Measurements from ENCODE around the gene TCF12. TPM values are rescaled to one million over a fixed set of nuclear protein-coding genes. Genes with fewer than 3 reads are reported as not detected.
A peak's percentile ranks its signal among the peaks of the same experiment; 100 is the strongest.

Gene TCF12
- polyA plus RNA-seq: 10 to 100 TPM; 15.4 to 62.0 (median 18.5) TPM
- long read RNA-seq, donor 1: 0 reads
- long read RNA-seq, donor 2, full-length matches to known transcripts: 1 of 1 reads
- long read RNA-seq, donor 2, partial matches to known transcripts: 0 of 1 reads
- long read RNA-seq, donor 2, other reads (novel, unspliced or antisense): 0 of 1 reads
- long read RNA-seq, donor 3, partial matches to known transcripts: 8 of 8 reads
- long read RNA-seq, donor 3, other reads (novel, unspliced or antisense): 0 of 8 reads
- long read RNA-seq, donor 4, partial matches to known transcripts: 0 of 1 reads
- long read RNA-seq, donor 4, other reads (novel, unspliced or antisense): 0 of 1 reads
- long read RNA-seq, donor 5: 0 reads
- long read RNA-seq, donor 6, full-length matches to known transcripts: 6 of 6 reads
- long read RNA-seq, donor 6, partial matches to known transcripts: 0 of 6 reads
- long read RNA-seq, donor 6, other reads (novel, unspliced or antisense): 0 of 6 reads
- long read RNA-seq, donor 7, full-length matches to known transcripts: 3 of 8 reads
- long read RNA-seq, donor 7, partial matches to known transcripts: 5 of 8 reads
- long read RNA-seq, donor 7, other reads (novel, unspliced or antisense): 0 of 8 reads
- long read RNA-seq, donor 8, partial matches to known transcripts: 0 of 1 reads
- long read RNA-seq, donor 8, other reads (novel, unspliced or antisense): 0 of 1 reads
- long read RNA-seq, donor 9: 0 reads
- long read RNA-seq, donor 10, full-length matches to known transcripts: 8 of 30 reads
- long read RNA-seq, donor 10, partial matches to known transcripts: 22 of 30 reads
- long read RNA-seq, donor 10, other reads (novel, unspliced or antisense): 0 of 30 reads

GRCh38 chr15:56918046-56918938 is at the start of gene TCF12:
Gene TCF12 (plus strand): TSS chr15:56918644. CDS start chr15:56919914, 1,270 bp downstream.
- DNase-seq: peak; percentile 87 to 99
- FAIRE-seq: no peak
- H3K36me3 ChIP-seq (ENCODE audit: control insufficient read depth in 3 of 3, insufficient read depth in 2 of 3, low read depth in 1 of 3, low read length in 3 of 3): no peaks in the 10 kb centered on the region

DNA sequence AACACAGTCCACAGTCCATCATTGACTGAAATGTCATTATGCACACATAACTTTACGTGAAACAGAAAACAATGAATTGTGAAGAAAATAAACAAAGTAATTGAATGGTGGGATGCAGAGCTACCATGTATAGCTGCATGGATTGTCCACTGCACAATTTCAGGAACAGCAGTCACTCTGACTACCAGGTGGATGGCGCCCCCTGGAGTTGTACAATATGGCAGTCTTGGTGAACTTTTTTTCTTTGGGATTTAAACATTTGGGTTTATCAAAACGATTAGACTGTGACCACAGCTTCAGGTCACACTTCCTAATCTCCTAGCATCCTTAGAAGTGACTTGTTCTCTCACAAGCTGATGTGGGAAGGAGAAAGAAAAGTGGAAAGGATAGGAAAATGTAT is 48.9 kb upstream of the TCF12 start:
- H3K27ac ChIP-seq (ENCODE audit: low read depth in 1 of 3, low read length in 2 of 3): no peak overlapping the region
- DNase-seq: peak; percentile 23 to 29
- no peaks in the 10 kb centered on the region for H3K36me3 ChIP-seq (ENCODE audit: control insufficient read depth in 3 of 3, insufficient read depth in 2 of 3, low read depth in 1 of 3, low read length in 3 of 3)
- H3K4me1 ChIP-seq (ENCODE audit: control insufficient read depth in 3 of 3, insufficient read depth in 2 of 3, low read depth in 1 of 3, low read length in 2 of 3): no peaks in the 10 kb centered on the region
- no peak for FAIRE-seq
- H3K9me3 ChIP-seq (ENCODE audit: control insufficient read depth in 2 of 2, insufficient read depth in 1 of 2, low read depth in 1 of 2, low read length in 1 of 2): no peaks in the 10 kb centered on the region
- 57 to 65% (median 58%) methylated on average over 3 of the region's 3 CpGs for WGBS, 3 donors
- H3K27me3 ChIP-seq (ENCODE audit: control insufficient read depth in 3 of 3, insufficient read depth in 3 of 3, low read length in 3 of 3): no peaks in the 10 kb centered on the region
- H3K4me3 ChIP-seq (ENCODE audit: low read depth in 1 of 3, low read length in 3 of 3): no peak overlapping the region

More at GRCh38 chr15:56918046-56918938, at the start of gene TCF12:
- no peaks in the 10 kb centered on the region for H3K9me3 ChIP-seq (ENCODE audit: control insufficient read depth in 2 of 2, insufficient read depth in 1 of 2, low read depth in 1 of 2, low read length in 1 of 2)
- H3K4me3 ChIP-seq (ENCODE audit: low read depth in 1 of 3, low read length in 3 of 3): peak within 1 kb of the TSS; percentile 78 to 95 (median 90)
- H3K4me1 ChIP-seq (ENCODE audit: control insufficient read depth in 3 of 3, insufficient read depth in 2 of 3, low read depth in 1 of 3, low read length in 2 of 3): peaks cover 3 to 10% (median 6%) of the 10 kb centered on the region in 3 donors
- no peaks in the 10 kb centered on the region for H3K27me3 ChIP-seq (ENCODE audit: control insufficient read depth in 3 of 3, insufficient read depth in 3 of 3, low read length in 3 of 3)
- peak within 1 kb of the TSS; percentile 92 to 96 (median 94) for H3K27ac ChIP-seq (ENCODE audit: low read depth in 1 of 3, low read length in 2 of 3)
- 0 to 1% (median 1%) methylated on average over 70 to 97 of the region's 97 CpGs for WGBS, 3 donors

- DNase-seq (peak in 1 of 2 donors; percentile 5), FAIRE-seq (no peak)
- WGBS, 3 donors: 61 to 86% (median 72%) methylated on average over 1 of the region's 1 CpG
- H3K36me3 ChIP-seq (ENCODE audit: control insufficient read depth in 3 of 3, insufficient read depth in 2 of 3, low read depth in 1 of 3, low read length in 3 of 3): no peaks in the 10 kb centered on the region
- no peaks in the 10 kb centered on the region for H3K9me3 ChIP-seq (ENCODE audit: control insufficient read depth in 2 of 2, insufficient read depth in 1 of 2, low read depth in 1 of 2, low read length in 1 of 2)
- H3K4me1 ChIP-seq (ENCODE audit: control insufficient read depth in 3 of 3, insufficient read depth in 2 of 3, low read depth in 1 of 3, low read length in 2 of 3): no peaks in the 10 kb centered on the region
- no peak overlapping the region for H3K4me3 ChIP-seq (ENCODE audit: low read depth in 1 of 3, low read length in 3 of 3)
- H3K27me3 ChIP-seq (ENCODE audit: control insufficient read depth in 3 of 3, insufficient read depth in 3 of 3, low read length in 3 of 3): no peaks in the 10 kb centered on the region
- no peak overlapping the region for H3K27ac ChIP-seq (ENCODE audit: low read depth in 1 of 3, low read length in 2 of 3)
Measured at GRCh38 chr15:56871185-56871584, 47.3 kb upstream of the TCF12 start.

DNA sequence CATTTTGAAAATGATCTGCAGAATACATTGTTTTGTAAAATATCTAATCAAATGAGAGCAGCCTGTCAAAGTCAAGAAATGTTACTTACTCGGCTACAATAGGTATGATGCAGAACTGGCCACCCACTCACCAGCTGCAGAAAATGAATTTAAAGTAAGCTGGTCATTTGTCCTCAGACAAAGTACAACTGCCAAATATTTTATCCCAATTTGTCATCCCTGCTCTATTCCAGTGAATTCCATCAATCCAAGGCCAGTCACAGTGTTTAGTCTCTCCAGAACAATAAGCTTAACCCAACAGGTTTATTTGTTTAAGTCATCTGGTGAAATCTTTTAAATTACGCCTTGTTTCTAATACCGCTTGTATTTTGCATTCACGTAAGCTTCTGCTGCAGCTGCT is 46.6 kb upstream of the TCF12 start:
- Histone ChIP-seq H3K4me3 (ENCODE audit: low read depth in 1 of 3, low read length in 3 of 3) (no peak overlapping the region), H3K4me1 (ENCODE audit: control insufficient read depth in 3 of 3, insufficient read depth in 2 of 3, low read depth in 1 of 3, low read length in 2 of 3) (no peaks in the 10 kb centered on the region), H3K9me3 (ENCODE audit: control insufficient read depth in 2 of 2, insufficient read depth in 1 of 2, low read depth in 1 of 2, low read length in 1 of 2) (no peaks in the 10 kb centered on the region), H3K36me3 (ENCODE audit: control insufficient read depth in 3 of 3, insufficient read depth in 2 of 3, low read depth in 1 of 3, low read length in 3 of 3) (no peaks in the 10 kb centered on the region), H3K27ac (ENCODE audit: low read depth in 1 of 3, low read length in 2 of 3) (no peak overlapping the region), H3K27me3 (ENCODE audit: control insufficient read depth in 3 of 3, insufficient read depth in 3 of 3, low read length in 3 of 3) (no peaks in the 10 kb centered on the region)
- 85 to 90% (median 85%) methylated on average over 4 of the region's 4 CpGs for WGBS, 3 donors
- DNase-seq (no peak), FAIRE-seq (no peak)

- DNase-seq (no peak), FAIRE-seq (no peak)
- WGBS, 3 donors: 90 to 93% (median 91%) methylated on average over 8 of the region's 8 CpGs
Measured at GRCh38 chr15:56877255-56877970, 41.0 kb upstream of the TCF12 start.

GRCh38 chr15:56879502-56879901 is 38.9 kb upstream of the TCF12 start:
- H3K4me1 ChIP-seq (ENCODE audit: control insufficient read depth in 3 of 3, insufficient read depth in 2 of 3, low read depth in 1 of 3, low read length in 2 of 3): no peaks in the 10 kb centered on the region
- WGBS, 3 donors: 25 to 72% (median 43%) methylated on average over 2 of the region's 2 CpGs
- no peak overlapping the region for H3K27ac ChIP-seq (ENCODE audit: low read depth in 1 of 3, low read length in 2 of 3)
- H3K27me3 ChIP-seq (ENCODE audit: control insufficient read depth in 3 of 3, insufficient read depth in 3 of 3, low read length in 3 of 3): no peaks in the 10 kb centered on the region
- H3K9me3 ChIP-seq (ENCODE audit: control insufficient read depth in 2 of 2, insufficient read depth in 1 of 2, low read depth in 1 of 2, low read length in 1 of 2): no peaks in the 10 kb centered on the region
- H3K36me3 ChIP-seq (ENCODE audit: control insufficient read depth in 3 of 3, insufficient read depth in 2 of 3, low read depth in 1 of 3, low read length in 3 of 3): no peaks in the 10 kb centered on the region
- no peak for FAIRE-seq
- no peak for DNase-seq
- H3K4me3 ChIP-seq (ENCODE audit: low read depth in 1 of 3, low read length in 3 of 3): no peak overlapping the region

More at GRCh38 chr15:56877255-56877970, 41.0 kb upstream of the TCF12 start:
- Histone ChIP-seq H3K4me3 (ENCODE audit: low read depth in 1 of 3, low read length in 3 of 3) (no peak overlapping the region), H3K36me3 (ENCODE audit: control insufficient read depth in 3 of 3, insufficient read depth in 2 of 3, low read depth in 1 of 3, low read length in 3 of 3) (no peaks in the 10 kb centered on the region), H3K27me3 (ENCODE audit: control insufficient read depth in 3 of 3, insufficient read depth in 3 of 3, low read length in 3 of 3) (no peaks in the 10 kb centered on the region), H3K4me1 (ENCODE audit: control insufficient read depth in 3 of 3, insufficient read depth in 2 of 3, low read depth in 1 of 3, low read length in 2 of 3) (no peaks in the 10 kb centered on the region), H3K9me3 (ENCODE audit: control insufficient read depth in 2 of 2, insufficient read depth in 1 of 2, low read depth in 1 of 2, low read length in 1 of 2) (no peaks in the 10 kb centered on the region), H3K27ac (ENCODE audit: low read depth in 1 of 3, low read length in 2 of 3) (no peak overlapping the region)

DNA sequence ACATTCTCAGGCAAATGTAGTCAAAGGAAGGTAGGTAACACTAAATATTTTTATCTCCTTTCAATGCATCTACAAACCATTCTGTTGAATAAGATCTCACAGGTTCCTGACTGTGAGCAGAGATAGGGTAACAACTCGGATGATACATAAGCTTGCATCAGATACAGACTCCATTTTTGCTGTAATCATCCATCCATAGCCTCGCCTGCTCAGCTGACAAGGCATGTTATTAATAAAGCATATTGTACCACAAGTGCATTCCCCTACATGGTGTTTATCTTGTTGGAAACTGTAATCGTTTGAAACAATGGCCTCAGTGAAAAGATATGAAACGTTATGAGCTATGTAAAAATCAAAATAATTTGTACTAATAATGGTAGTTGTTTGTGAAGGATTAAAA is 35.4 kb upstream of the TCF12 start:
- DNase-seq: no peak
- Histone ChIP-seq H3K9me3 (ENCODE audit: control insufficient read depth in 2 of 2, insufficient read depth in 1 of 2, low read depth in 1 of 2, low read length in 1 of 2) (no peaks in the 10 kb centered on the region), H3K4me3 (ENCODE audit: low read depth in 1 of 3, low read length in 3 of 3) (no peak overlapping the region), H3K4me1 (ENCODE audit: control insufficient read depth in 3 of 3, insufficient read depth in 2 of 3, low read depth in 1 of 3, low read length in 2 of 3) (peaks cover 0 to 6% (median 3%) of the 10 kb centered on the region in 3 donors), H3K27ac (ENCODE audit: low read depth in 1 of 3, low read length in 2 of 3) (no peak overlapping the region), H3K36me3 (ENCODE audit: control insufficient read depth in 3 of 3, insufficient read depth in 2 of 3, low read depth in 1 of 3, low read length in 3 of 3) (no peaks in the 10 kb centered on the region), H3K27me3 (ENCODE audit: control insufficient read depth in 3 of 3, insufficient read depth in 3 of 3, low read length in 3 of 3) (no peaks in the 10 kb centered on the region)
- no peak for FAIRE-seq
- 69 to 77% (median 74%) methylated on average over 4 of the region's 4 CpGs for WGBS, 3 donors

All from small intestine (tissue), 16 donors.